HUES6 (cell line): ENCODE results near the gene RASL10A.
A peak's percentile ranks its signal among the peaks of the same experiment; 100 is the strongest.

ENCODE experiments used
- H3K27ac ChIP-seq: 2 replicates; pipeline ENCODE4 v1.7.0; 2013; ENCODE audit warnings: low read depth, mild to moderate bottlenecking, low read length, inconsistent platforms
- H3K27me3 ChIP-seq: 2 replicates; pipeline ENCODE4 v1.6.1; 2013; ENCODE audit warnings: low read length; ENCODE audit not compliant: control insufficient read depth, insufficient read depth
- H3K36me3 ChIP-seq: 2 replicates; pipeline ENCODE4 v1.6.1; 2013; ENCODE audit warnings: low read length; ENCODE audit not compliant: control insufficient read depth, insufficient read depth
- H3K4me1 ChIP-seq: 2 replicates; pipeline ENCODE4 v1.6.1; 2013; ENCODE audit warnings: low read length; ENCODE audit not compliant: control insufficient read depth, insufficient read depth
- H3K4me3 ChIP-seq: 2 replicates; pipeline ENCODE4 v1.5.1; 2013; ENCODE audit warnings: low read depth, low read length
- H3K9ac ChIP-seq: one replicate; pipeline ENCODE4 v1.6.1; 2013; ENCODE audit warnings: mild to moderate bottlenecking, low read length
- H3K9me3 ChIP-seq: 2 replicates; pipeline ENCODE4 v1.6.1; 2013; ENCODE audit warnings: low read depth, low read length; ENCODE audit not compliant: control insufficient read depth, insufficient read depth

RASL10A gene

DNA sequence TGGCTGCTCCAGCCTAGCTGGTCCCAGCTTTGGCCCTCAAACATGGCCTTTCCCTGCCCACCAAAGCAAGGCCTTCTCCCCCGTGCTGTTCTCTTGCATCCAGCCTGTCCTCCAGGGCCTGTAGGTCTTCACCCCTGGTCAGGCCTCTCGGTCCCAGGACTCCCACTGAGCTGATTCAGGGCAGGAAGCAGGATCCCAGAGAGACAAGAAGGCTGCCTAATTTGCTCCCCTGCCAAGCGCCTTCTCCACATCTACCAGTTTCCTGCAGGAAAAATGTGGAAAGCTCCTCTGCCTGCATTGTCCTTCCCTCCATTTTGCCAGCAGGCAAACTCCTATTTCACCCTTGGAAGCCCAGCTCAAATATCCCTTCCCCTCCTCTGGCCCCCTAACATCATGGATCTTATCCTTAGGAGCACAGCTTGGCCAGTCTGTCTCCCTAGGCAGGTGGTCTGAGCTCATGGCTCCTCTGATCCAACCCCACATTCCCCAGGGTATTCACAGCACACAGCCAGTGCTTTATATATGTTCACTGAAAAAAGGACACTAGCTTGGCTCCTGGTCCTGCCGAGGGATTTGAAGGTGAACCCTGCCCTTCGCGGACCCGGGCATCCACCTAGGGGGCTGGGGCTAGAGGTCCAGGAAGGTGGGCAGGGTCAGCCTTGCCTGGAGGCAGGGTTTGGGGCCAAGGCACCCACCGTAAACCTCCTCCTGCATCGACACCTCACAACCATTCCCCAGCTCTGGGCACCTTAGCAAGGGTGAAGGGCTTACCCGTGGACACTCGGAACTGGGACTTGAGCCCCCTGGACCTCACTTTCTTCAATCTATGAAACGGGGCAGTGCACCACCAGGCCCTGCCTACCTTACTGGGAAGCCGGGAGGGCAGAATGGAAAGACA is 48.7 kb downstream of the RASL10A start:
- Histone ChIP-seq H3K27me3 (no peaks in the 10 kb centered on the region), H3K4me1 (peaks cover 28% of the 10 kb centered on the region), H3K27ac (peak overlapping the region; percentile 100), H3K9me3 (no peaks in the 10 kb centered on the region), H3K9ac (peak overlapping the region; percentile 99), H3K36me3 (peaks cover 60% of the 10 kb centered on the region), H3K4me3 (peak overlapping the region; percentile 81)

DNA sequence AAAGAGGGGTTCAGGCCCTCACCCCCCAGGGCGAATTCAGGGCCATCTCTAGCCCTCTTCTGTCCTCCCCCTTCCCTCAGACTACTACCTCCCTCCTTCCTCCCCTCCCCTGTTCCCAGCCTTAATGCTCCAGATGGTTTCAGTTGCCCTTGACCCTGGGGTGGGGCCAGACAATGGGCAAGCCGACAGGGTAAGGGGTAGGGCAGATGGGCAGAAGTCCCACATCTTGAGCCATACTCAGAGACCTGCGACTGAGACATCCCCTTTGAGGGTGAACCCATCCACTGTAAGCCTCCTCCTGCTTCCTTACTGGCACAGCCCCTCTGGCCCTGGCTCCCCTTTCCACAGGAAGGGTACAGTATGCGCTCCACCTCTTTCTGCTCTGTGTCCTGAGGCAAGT is 49.6 kb downstream of the RASL10A start:
- Histone ChIP-seq H3K4me3 (peak overlapping the region; percentile 81; the same call in 1 of the 2 replicates), H3K27me3 (no peaks in the 10 kb centered on the region), H3K36me3 (peaks cover 53% of the 10 kb centered on the region), H3K9me3 (no peaks in the 10 kb centered on the region), H3K9ac (peak overlapping the region; percentile 9), H3K4me1 (peaks cover 27% of the 10 kb centered on the region), H3K27ac (0 out of 2 replicates have a peak overlapping the region, but pooled peaks have one; percentile 100)

DNA sequence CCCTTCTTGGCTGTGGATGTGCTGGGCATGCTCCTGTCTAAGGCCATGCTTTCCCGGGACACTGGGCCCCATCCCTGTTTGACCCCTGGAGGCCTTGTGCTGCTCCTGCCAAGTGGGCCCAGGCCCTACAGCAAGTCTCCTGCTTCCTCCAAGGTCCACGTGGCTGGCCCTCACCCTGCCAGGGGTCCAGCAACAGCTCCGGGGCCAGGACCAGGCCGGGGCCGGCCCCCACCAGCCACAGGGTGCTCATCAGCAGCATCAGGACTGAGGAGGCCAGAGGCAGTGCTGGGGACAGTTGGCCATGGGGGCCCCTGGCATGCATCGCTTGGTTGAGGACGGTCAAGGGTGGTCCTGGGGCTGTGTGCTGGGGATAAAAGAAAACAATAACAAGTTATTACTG is 50.2 kb downstream of the RASL10A start:
- Histone ChIP-seq H3K36me3 (peaks cover 53% of the 10 kb centered on the region), H3K27ac (no peak overlapping the region), H3K9ac (no peak overlapping the region), H3K4me1 (peaks cover 21% of the 10 kb centered on the region), H3K27me3 (no peaks in the 10 kb centered on the region), H3K9me3 (no peaks in the 10 kb centered on the region), H3K4me3 (no peak overlapping the region)

- Histone ChIP-seq H3K4me1 (peaks cover 13% of the 10 kb centered on the region), H3K36me3 (peaks cover 53% of the 10 kb centered on the region), H3K27me3 (no peaks in the 10 kb centered on the region), H3K9ac (no peak overlapping the region), H3K27ac (no peak overlapping the region), H3K9me3 (no peaks in the 10 kb centered on the region), H3K4me3 (no peak overlapping the region)
Observed at GRCh38 chr22:29263791-29264276, 51.7 kb downstream of the RASL10A start.
